Right lobe of liver (tissue), 4 donors: ENCODE data around the gene TNIP3.

Source experiments
- POLR2A ChIP-seq: fragments of 450-650 bp; IDR thresholded peaks from one replicate; pipeline ENCODE4 v1.6.1; 2017; ENCODE audit warnings: antibody characterized with exemption, mild to moderate bottlenecking
- TF ChIP-seq, protein P1 (sequence below), 4 donors: fragments of 200-600 bp in 3 of 4; fragments of 450-650 bp in 1 of 4; IDR thresholded peaks; one replicate each; pipeline versions ENCODE4 v1.5.1 to v1.8.0; 2016 to 2022; ENCODE audit warnings: antibody characterized with exemption in 4 of 4, mild to moderate bottlenecking in 2 of 4
- donor health status: DM: no; HTN: no; CAD: no.
- donor health status: DM: no; HTN: no; CAD: no.
- donor health status: DM: no; HTN: yes; CAD: no.

DNA sequence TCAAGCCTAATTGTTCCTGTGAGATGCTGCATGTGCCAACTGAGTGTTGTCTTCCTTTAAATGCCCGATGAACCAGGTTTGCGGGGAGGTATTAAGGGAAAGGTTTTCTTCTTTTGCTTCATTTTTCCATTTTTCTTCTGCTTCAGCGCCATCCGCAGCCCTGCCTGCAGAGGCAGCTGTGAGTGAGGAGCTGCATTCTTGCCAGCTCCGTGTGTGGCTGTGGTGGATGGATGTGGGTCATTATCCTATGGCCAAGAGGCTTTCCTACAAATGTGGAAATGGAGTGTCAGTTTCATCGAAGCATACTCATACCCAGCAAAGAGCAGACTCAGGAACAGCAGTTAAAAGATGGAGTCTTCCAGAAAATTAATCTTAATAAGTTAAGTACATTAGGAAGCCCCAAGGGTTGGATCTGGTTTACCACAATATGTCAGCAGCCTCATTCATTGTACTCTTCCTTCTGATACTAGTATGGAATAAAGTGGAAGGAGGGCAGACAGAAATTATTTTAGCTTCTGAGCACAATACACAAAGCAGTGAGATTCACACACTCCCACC, 37.6 kb downstream of the TNIP3 start:
- TF ChIP-seq, protein P1, sequence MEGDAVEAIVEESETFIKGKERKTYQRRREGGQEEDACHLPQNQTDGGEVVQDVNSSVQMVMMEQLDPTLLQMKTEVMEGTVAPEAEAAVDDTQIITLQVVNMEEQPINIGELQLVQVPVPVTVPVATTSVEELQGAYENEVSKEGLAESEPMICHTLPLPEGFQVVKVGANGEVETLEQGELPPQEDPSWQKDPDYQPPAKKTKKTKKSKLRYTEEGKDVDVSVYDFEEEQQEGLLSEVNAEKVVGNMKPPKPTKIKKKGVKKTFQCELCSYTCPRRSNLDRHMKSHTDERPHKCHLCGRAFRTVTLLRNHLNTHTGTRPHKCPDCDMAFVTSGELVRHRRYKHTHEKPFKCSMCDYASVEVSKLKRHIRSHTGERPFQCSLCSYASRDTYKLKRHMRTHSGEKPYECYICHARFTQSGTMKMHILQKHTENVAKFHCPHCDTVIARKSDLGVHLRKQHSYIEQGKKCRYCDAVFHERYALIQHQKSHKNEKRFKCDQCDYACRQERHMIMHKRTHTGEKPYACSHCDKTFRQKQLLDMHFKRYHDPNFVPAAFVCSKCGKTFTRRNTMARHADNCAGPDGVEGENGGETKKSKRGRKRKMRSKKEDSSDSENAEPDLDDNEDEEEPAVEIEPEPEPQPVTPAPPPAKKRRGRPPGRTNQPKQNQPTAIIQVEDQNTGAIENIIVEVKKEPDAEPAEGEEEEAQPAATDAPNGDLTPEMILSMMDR (IDR thresholded peaks at IDR 0.05): no peak
- TF ChIP-seq POLR2A: no peak
